ENCODE results near the gene MASP2. TPM values are rescaled to one million over a fixed set of nuclear protein-coding genes. Genes with fewer than 3 reads are reported as not detected.
A peak's percentile ranks its signal among the peaks of the same experiment; 100 is the strongest.

Gene MASP2
- total RNA-seq, 1 donor, result not detected

- peak overlapping the region; percentile 58 for H3K4me3 ChIP-seq (ENCODE audit: insufficient read depth, low read length)
- peak overlapping the region; percentile 77 for H3K4me2 ChIP-seq (ENCODE audit: insufficient read depth, low read length)
- no peak overlapping the region for H3K27ac ChIP-seq (ENCODE audit: low read depth, low read length)
These were observed 67.5 kb downstream of the MASP2 start for GRCh38 chr1:10979483-10979920.

GRCh38 chr1:10978719-10979118 lies 68.3 kb downstream of the MASP2 start:
- Histone ChIP-seq H3K27me3 (ENCODE audit: insufficient read depth, low read length) (peaks cover 7% of the 10 kb centered on the region), H3K79me2 (ENCODE audit: insufficient read depth, low read length) (no peaks in the 10 kb centered on the region), H3K4me1 (ENCODE audit: insufficient read depth, low read length) (peaks cover 27% of the 10 kb centered on the region), H3K4me2 (ENCODE audit: insufficient read depth, low read length) (no peak overlapping the region), H2AFZ (ENCODE audit: low read length) (no peak overlapping the region), H4K20me1 (ENCODE audit: insufficient read depth, low read length) (no peaks in the 10 kb centered on the region), H3K4me3 (ENCODE audit: insufficient read depth, low read length) (no peak overlapping the region), H3K27ac (ENCODE audit: low read depth, low read length) (no peak overlapping the region), H3K36me3 (ENCODE audit: insufficient read depth, low read length) (no peaks in the 10 kb centered on the region), H3K9me3 (ENCODE audit: low read depth, low read length) (no peaks in the 10 kb centered on the region)
- DNase-seq (ENCODE audit: insufficient read length, low spot score, missing footprints), result no peak
- no peak for TF ChIP-seq CTCF (IDR thresholded peaks at IDR 0.05; ENCODE audit: extremely low read depth, low read depth, low read length)

More at GRCh38 chr1:10979483-10979920, 67.5 kb downstream of the MASP2 start:
- Histone ChIP-seq H3K36me3 (ENCODE audit: insufficient read depth, low read length) (no peaks in the 10 kb centered on the region), H3K27me3 (ENCODE audit: insufficient read depth, low read length) (peaks cover 7% of the 10 kb centered on the region), H3K79me2 (ENCODE audit: insufficient read depth, low read length) (no peaks in the 10 kb centered on the region), H3K4me1 (ENCODE audit: insufficient read depth, low read length) (peaks cover 27% of the 10 kb centered on the region), H4K20me1 (ENCODE audit: insufficient read depth, low read length) (no peaks in the 10 kb centered on the region), H2AFZ (ENCODE audit: low read length) (peak overlapping the region; percentile 46), H3K9me3 (ENCODE audit: low read depth, low read length) (no peaks in the 10 kb centered on the region)
- DNase-seq (ENCODE audit: insufficient read length, low spot score, missing footprints), result peak; percentile 76
- no peak for TF ChIP-seq CTCF (IDR thresholded peaks at IDR 0.05; ENCODE audit: extremely low read depth, low read depth, low read length)

Other genes with a start within 250 kb of the MASP2 start
- gene TARDBP, start 34.6 kb downstream of the MASP2 start, total RNA-seq, result 70.4 and 71.7 TPM in 2 replicates
- 21.0 and 24.2 TPM in 2 replicates for gene SRM, start 12.8 kb upstream of the MASP2 start, total RNA-seq
- 43.4 and 49.5 TPM in 2 replicates for gene EXOSC10, start 52.6 kb upstream of the MASP2 start, total RNA-seq
- gene ANGPTL7, start 142.1 kb upstream of the MASP2 start, total RNA-seq, result under 0.01 TPM in 1 of 2 replicates, not detected in the other
- gene MTOR, start 215.3 kb upstream of the MASP2 start, total RNA-seq, result 26.5 and 34.0 TPM in 2 replicates
- gene UBIAD1, start 226.0 kb upstream of the MASP2 start, total RNA-seq, result 10.5 and 11.8 TPM in 2 replicates

All from osteoblast (primary cell).